ENCODE measurements around the gene SLC44A1.

The SLC44A1 gene

GRCh38 chr9:105259274-105259673, 14.8 kb downstream of the SLC44A1 start:
- Histone ChIP-seq H3K23ac (ENCODE audit: low read length) (no peak overlapping the region), H3K4me1 (ENCODE audit: control insufficient read depth in 1 of 2, insufficient read depth in 2 of 2, low read length in 2 of 2) (peaks cover 0 to 2% of the 10 kb centered on the region in 2 experiments), H3K14ac (ENCODE audit: low read length) (no peak overlapping the region), H2AK5ac (ENCODE audit: low read length) (no peak overlapping the region), H2BK5ac (ENCODE audit: low read depth, low read length, poor library complexity) (no peak overlapping the region), H3K9ac (ENCODE audit: low read length) (no peak overlapping the region), H3K36me3 (ENCODE audit: control insufficient read depth in 1 of 2, insufficient read depth in 2 of 2, low read length in 2 of 2) (no peaks in the 10 kb centered on the region), H2BK12ac (ENCODE audit: low read length) (no peak overlapping the region), H3K79me1 (ENCODE audit: low read length) (no peaks in the 10 kb centered on the region), H2BK120ac (ENCODE audit: insufficient read depth, low read length, poor library complexity) (no peak overlapping the region), H3K79me2 (ENCODE audit: control insufficient read depth, insufficient read depth, low read length, poor library complexity) (peaks cover 2% of the 10 kb centered on the region), H3K4ac (ENCODE audit: low read depth, low read length) (no peak overlapping the region), H4K8ac (ENCODE audit: low read depth, low read length) (no peak overlapping the region), H3K27me3 (ENCODE audit: insufficient read depth, low read length) (no peaks in the 10 kb centered on the region), H3K9me3 (ENCODE audit: insufficient read depth, low read depth, low read length) (no peaks in the 10 kb centered on the region), H3K27ac (ENCODE audit: low read depth, low read length) (no peak overlapping the region), H3K18ac (ENCODE audit: low read length) (no peak overlapping the region), H4K91ac (ENCODE audit: low read depth, low read length) (no peak overlapping the region), H4K12ac (ENCODE audit: low read depth, low read length) (no peak overlapping the region), H3K4me3 (ENCODE audit: low read depth, low read length) (no peak overlapping the region), H2AFZ (ENCODE audit: insufficient read depth, low read length, poor library complexity) (no peak overlapping the region), H3K4me2 (ENCODE audit: low read length) (no peak overlapping the region)
- DNase-seq, result no peak
- no CpG with 5 or more reads among the region's 2 CpGs for WGBS (ENCODE audit: extremely low coverage, insufficient coverage, insufficient read length)

DNA sequence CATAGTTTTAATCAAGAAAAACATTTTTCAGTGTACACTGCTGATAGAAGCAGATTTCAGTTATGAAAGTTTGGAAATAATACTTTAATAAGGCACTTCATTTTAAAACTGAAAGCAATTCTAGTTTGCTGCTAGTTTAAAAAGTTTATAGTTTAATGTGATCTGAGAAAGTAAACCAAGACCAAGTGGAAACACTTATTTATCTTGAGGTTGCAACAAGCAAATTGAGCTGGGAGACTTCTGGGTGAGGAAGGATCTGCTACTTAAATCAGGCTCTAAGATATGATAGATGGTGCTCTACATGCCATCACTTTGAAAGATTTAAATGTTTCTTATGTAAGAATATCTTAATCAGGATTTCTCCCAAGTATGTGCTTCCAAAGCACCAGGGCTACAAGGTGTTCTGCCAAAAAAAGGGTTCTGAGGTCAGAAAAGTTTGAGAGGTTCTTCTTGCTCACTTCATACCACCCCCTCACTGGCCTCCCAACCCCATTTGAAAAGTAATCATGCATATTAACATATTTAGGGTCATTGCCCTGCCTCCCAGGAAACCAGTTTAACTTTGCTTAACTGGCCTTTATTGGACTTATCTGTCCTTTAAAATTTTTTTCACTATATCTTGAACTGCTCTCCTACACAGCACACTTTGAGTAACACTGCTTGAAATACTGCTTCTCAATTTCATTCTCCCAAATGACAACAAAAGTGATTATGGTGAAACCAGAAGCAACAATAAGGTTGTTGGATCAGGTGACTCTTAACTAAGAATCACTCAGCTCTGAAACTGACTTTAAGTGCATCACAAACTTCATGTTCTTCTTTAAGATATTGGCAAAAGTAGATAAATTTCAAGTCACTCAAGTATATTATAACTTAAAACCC, 15.5 kb downstream of the SLC44A1 start:
- no peak overlapping the region for H3K27ac ChIP-seq (ENCODE audit: low read depth, low read length)
- H2AFZ ChIP-seq (ENCODE audit: insufficient read depth, low read length, poor library complexity), result no peak overlapping the region
- H3K18ac ChIP-seq (ENCODE audit: low read length), result no peak overlapping the region
- H3K4me2 ChIP-seq (ENCODE audit: low read length), result no peak overlapping the region
- H3K23ac ChIP-seq (ENCODE audit: low read length), result no peak overlapping the region
- H4K8ac ChIP-seq (ENCODE audit: low read depth, low read length), result no peak overlapping the region
- DNase-seq, result no peak
- no peak overlapping the region for H3K4me3 ChIP-seq (ENCODE audit: low read depth, low read length)
- no peaks in the 10 kb centered on the region for H3K27me3 ChIP-seq (ENCODE audit: insufficient read depth, low read length)
- H3K14ac ChIP-seq (ENCODE audit: low read length), result no peak overlapping the region
- H3K79me1 ChIP-seq (ENCODE audit: low read length), result no peaks in the 10 kb centered on the region
- no peak overlapping the region for H3K9ac ChIP-seq (ENCODE audit: low read length)
- H2AK5ac ChIP-seq (ENCODE audit: low read length), result no peak overlapping the region
- peaks cover 2% of the 10 kb centered on the region for H3K79me2 ChIP-seq (ENCODE audit: control insufficient read depth, insufficient read depth, low read length, poor library complexity)
- H4K12ac ChIP-seq (ENCODE audit: low read depth, low read length), result no peak overlapping the region
- H3K9me3 ChIP-seq (ENCODE audit: insufficient read depth, low read depth, low read length), result no peaks in the 10 kb centered on the region
- H3K4ac ChIP-seq (ENCODE audit: low read depth, low read length), result no peak overlapping the region
- H2BK12ac ChIP-seq (ENCODE audit: low read length), result no peak overlapping the region
- no peaks in the 10 kb centered on the region for H3K36me3 ChIP-seq (ENCODE audit: control insufficient read depth in 1 of 2, insufficient read depth in 2 of 2, low read length in 2 of 2)
- H4K91ac ChIP-seq (ENCODE audit: low read depth, low read length), result no peak overlapping the region
- no peak overlapping the region for H2BK5ac ChIP-seq (ENCODE audit: low read depth, low read length, poor library complexity)
- H3K4me1 ChIP-seq (ENCODE audit: control insufficient read depth in 1 of 2, insufficient read depth in 2 of 2, low read length in 2 of 2), result peaks cover 0 to 2% of the 10 kb centered on the region in 2 experiments
- H2BK120ac ChIP-seq (ENCODE audit: insufficient read depth, low read length, poor library complexity), result no peak overlapping the region

GRCh38 chr9:105262497-105262896, 18.0 kb downstream of the SLC44A1 start:
- no peak overlapping the region for H3K4me3 ChIP-seq (ENCODE audit: low read depth, low read length)
- no peak overlapping the region for H4K91ac ChIP-seq (ENCODE audit: low read depth, low read length)
- no peak overlapping the region for H3K18ac ChIP-seq (ENCODE audit: low read length)
- no peak overlapping the region for H2AFZ ChIP-seq (ENCODE audit: insufficient read depth, low read length, poor library complexity)
- DNase-seq, result no peak
- H2AK5ac ChIP-seq (ENCODE audit: low read length), result no peak overlapping the region
- H3K9me3 ChIP-seq (ENCODE audit: insufficient read depth, low read depth, low read length), result no peaks in the 10 kb centered on the region
- H3K9ac ChIP-seq (ENCODE audit: low read length), result no peak overlapping the region
- no peak overlapping the region for H2BK5ac ChIP-seq (ENCODE audit: low read depth, low read length, poor library complexity)
- no peak overlapping the region for H3K4ac ChIP-seq (ENCODE audit: low read depth, low read length)
- no peak overlapping the region for H2BK12ac ChIP-seq (ENCODE audit: low read length)
- no peaks in the 10 kb centered on the region for H3K79me1 ChIP-seq (ENCODE audit: low read length)
- H4K12ac ChIP-seq (ENCODE audit: low read depth, low read length), result no peak overlapping the region
- peaks cover 2% of the 10 kb centered on the region for H3K79me2 ChIP-seq (ENCODE audit: control insufficient read depth, insufficient read depth, low read length, poor library complexity)
- no peak overlapping the region for H3K27ac ChIP-seq (ENCODE audit: low read depth, low read length)
- no peak overlapping the region for H4K8ac ChIP-seq (ENCODE audit: low read depth, low read length)
- H3K27me3 ChIP-seq (ENCODE audit: insufficient read depth, low read length), result no peaks in the 10 kb centered on the region
- H3K4me1 ChIP-seq (ENCODE audit: control insufficient read depth in 1 of 2, insufficient read depth in 2 of 2, low read length in 2 of 2), result no peaks in the 10 kb centered on the region
- H3K36me3 ChIP-seq (ENCODE audit: control insufficient read depth in 1 of 2, insufficient read depth in 2 of 2, low read length in 2 of 2), result no peaks in the 10 kb centered on the region
- no peak overlapping the region for H3K14ac ChIP-seq (ENCODE audit: low read length)
- H2BK120ac ChIP-seq (ENCODE audit: insufficient read depth, low read length, poor library complexity), result no peak overlapping the region
- WGBS (ENCODE audit: extremely low coverage, insufficient coverage, insufficient read length), result no CpG with 5 or more reads among the region's 2 CpGs
- no peak overlapping the region for H3K23ac ChIP-seq (ENCODE audit: low read length)
- no peak overlapping the region for H3K4me2 ChIP-seq (ENCODE audit: low read length)

DNA sequence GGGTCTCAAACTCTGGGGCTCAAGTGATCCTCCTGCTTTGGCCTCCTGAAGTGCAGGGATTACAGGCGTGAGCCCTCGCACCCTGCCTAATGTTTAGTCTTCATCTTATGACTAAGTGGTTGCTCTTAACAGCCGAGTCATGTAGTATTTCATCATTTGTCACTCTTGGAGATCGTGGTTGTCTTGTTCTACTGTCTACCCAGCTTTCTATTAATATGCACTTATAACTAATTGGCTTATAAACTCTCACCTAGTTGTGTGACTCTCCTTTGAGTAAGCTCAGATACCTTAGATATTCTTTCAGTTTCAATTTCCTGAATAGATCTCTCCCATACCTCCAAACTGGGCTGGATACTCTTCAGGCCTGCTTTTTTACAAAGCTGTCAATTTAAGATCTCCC, 19.9 kb downstream of the SLC44A1 start:
- Histone ChIP-seq H4K91ac (ENCODE audit: low read depth, low read length) (no peak overlapping the region), H3K14ac (ENCODE audit: low read length) (no peak overlapping the region), H2BK120ac (ENCODE audit: insufficient read depth, low read length, poor library complexity) (no peak overlapping the region), H2AFZ (ENCODE audit: insufficient read depth, low read length, poor library complexity) (no peak overlapping the region), H3K27me3 (ENCODE audit: insufficient read depth, low read length) (no peaks in the 10 kb centered on the region), H3K79me2 (ENCODE audit: control insufficient read depth, insufficient read depth, low read length, poor library complexity) (peaks cover 2% of the 10 kb centered on the region), H3K4me1 (ENCODE audit: control insufficient read depth in 1 of 2, insufficient read depth in 2 of 2, low read length in 2 of 2) (no peaks in the 10 kb centered on the region), H3K36me3 (ENCODE audit: control insufficient read depth in 1 of 2, insufficient read depth in 2 of 2, low read length in 2 of 2) (no peaks in the 10 kb centered on the region), H3K9ac (ENCODE audit: low read length) (no peak overlapping the region), H3K4me3 (ENCODE audit: low read depth, low read length) (no peak overlapping the region), H3K23ac (ENCODE audit: low read length) (no peak overlapping the region), H3K4ac (ENCODE audit: low read depth, low read length) (no peak overlapping the region), H3K4me2 (ENCODE audit: low read length) (no peak overlapping the region), H3K79me1 (ENCODE audit: low read length) (no peaks in the 10 kb centered on the region), H4K8ac (ENCODE audit: low read depth, low read length) (no peak overlapping the region), H2BK5ac (ENCODE audit: low read depth, low read length, poor library complexity) (no peak overlapping the region), H2AK5ac (ENCODE audit: low read length) (no peak overlapping the region), H3K18ac (ENCODE audit: low read length) (no peak overlapping the region), H3K9me3 (ENCODE audit: insufficient read depth, low read depth, low read length) (no peaks in the 10 kb centered on the region), H4K12ac (ENCODE audit: low read depth, low read length) (no peak overlapping the region), H3K27ac (ENCODE audit: low read depth, low read length) (no peak overlapping the region), H2BK12ac (ENCODE audit: low read length) (no peak overlapping the region)
- WGBS (ENCODE audit: extremely low coverage, insufficient coverage, insufficient read length), result no CpG with 5 or more reads among the region's 4 CpGs
- peak in 1 of 2 donors; percentile 27 for DNase-seq
